NCI-H2029 treated with DMSO at 0.1 percent for 48 hours (cell line): ENCODE results near the gene MRPL54.
A peak's percentile ranks its signal among the peaks of the same experiment; 100 is the strongest.
"Not testable (repeated sequence)": the region's sequence is repeated elsewhere in the genome, so short reads cannot be mapped to it uniquely, and the experiment has no call there.

Experiments used
- DNase-seq: peaks from one replicate; lab custom pipeline; 2025; lab: John Stamatoyannopoulos, UW

Gene MRPL54

DNA sequence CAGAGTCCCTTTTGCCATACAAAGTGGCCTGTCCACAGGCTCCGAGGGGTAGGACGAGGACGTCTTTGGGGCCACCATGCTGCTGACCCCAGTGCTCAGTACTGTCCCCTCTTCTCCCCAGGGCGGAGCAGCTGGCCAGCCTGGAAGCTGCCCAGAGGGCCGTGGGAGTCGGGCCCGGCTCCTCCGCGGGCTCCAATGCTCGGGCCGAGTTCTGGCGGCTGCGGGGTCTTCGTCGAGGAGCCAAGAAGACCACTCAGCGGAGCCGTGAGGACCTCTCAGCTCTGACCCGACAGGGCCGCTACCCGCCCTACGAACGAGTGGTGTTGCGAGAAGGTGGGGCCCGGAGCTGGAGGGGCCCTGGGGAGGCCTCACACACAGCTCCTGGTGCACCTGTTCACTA lies 22.1 kb upstream of the MRPL54 start:
- DNase-seq, result no peak

DNA sequence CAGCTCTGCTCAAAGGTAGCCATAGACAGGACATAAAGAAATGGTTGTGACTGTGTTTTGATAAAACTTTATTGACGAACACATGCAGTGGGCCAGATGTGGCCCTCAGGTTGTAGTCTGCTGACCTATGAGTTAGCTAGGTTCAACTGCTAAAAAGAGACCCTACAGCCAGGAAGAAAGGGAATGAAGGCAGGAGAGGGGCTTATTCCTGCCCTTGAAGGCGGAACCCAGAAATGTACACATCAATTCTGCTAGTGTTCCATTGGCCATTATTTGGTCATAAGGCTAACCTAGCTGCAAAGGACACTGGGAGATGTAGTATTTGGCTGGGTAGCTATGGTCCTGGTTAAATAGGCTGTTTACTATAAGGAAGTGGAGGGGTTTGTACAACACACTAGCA lies 19.0 kb upstream of the MRPL54 start:
- no peak for DNase-seq

DNA sequence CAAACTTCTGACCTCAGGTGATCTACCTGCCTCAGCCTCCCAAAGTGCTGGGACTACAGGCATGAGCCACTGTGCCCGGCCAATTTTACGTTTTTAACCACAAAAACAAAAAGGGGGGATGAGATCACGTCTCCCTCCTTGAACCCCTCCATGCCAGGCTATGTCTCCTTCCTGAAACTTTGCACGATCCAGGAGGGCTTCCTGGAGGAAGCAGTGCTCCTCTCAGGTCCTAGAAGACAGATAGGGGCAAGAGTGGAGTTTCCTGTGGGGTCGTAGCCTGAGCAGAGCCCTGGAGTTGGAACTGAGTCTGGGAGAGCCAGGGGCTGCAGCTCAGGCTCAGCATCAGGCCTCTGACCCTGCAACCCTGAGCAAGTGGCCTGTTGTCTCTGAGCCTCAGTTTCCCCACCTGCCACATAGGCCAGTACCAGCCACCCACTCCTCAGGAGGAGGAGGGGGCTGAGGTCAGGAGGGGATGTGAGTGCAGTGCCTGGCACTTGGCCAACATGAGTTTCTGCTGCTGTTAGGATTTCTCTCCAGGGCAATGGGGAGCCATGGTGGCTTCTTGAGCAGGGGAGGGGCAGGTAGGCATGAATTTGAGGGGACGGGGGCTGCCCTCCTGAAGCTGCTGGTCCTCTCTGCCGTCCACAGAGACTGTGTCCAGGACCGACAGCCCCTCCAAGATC lies 17.0 kb upstream of the MRPL54 start:
- no peak for DNase-seq

- no peak for DNase-seq
Observed at GRCh38 chr19:3746371-3747056, 16.0 kb upstream of the MRPL54 start.

DNA sequence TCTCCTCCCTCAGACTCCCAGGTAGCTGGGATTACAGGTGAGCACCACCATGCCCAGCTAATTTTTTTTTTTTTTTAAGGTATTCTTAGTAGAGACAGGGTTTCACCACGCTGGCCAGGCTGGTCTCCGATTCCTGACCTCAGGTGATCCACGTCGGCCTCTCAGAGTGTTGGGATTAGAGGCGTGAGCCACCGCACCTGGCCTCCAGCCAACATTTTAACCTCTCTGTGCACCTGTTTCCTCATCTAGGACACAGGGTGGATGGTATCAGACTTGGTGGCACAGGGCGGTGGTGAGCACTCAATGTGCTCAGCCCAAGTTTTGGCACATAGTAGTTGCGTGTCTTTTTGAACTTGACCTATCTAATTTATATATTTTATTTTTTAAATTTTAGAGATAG lies 13.5 kb upstream of the MRPL54 start:
- no peak for DNase-seq

GRCh38 chr19:3750211-3750610 lies 12.3 kb upstream of the MRPL54 start:
- DNase-seq, result no peak

GRCh38 chr19:3751236-3751635 lies 11.2 kb upstream of the MRPL54 start:
- DNase-seq, result no peak

DNA sequence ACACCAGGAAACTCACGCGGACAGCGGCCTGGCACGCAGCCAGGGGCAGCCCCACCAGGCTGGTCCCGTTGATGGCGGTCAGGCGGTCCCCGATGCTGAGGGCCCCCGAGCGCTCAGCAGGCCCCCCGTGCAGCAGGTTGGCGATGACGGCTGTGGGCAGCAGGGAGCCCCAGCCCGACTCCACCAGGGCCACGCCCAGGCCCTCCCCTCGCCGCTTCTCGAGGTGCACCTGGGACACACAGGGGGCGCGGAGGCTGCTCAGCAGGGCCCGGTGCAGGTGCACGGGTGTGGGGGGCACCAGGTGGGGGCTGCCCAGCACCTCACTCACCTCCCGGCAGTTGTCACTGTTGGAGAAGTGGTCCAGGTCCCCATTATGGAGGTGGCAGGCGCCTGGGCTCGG lies 10.0 kb upstream of the MRPL54 start:
- no peak for DNase-seq

DNA sequence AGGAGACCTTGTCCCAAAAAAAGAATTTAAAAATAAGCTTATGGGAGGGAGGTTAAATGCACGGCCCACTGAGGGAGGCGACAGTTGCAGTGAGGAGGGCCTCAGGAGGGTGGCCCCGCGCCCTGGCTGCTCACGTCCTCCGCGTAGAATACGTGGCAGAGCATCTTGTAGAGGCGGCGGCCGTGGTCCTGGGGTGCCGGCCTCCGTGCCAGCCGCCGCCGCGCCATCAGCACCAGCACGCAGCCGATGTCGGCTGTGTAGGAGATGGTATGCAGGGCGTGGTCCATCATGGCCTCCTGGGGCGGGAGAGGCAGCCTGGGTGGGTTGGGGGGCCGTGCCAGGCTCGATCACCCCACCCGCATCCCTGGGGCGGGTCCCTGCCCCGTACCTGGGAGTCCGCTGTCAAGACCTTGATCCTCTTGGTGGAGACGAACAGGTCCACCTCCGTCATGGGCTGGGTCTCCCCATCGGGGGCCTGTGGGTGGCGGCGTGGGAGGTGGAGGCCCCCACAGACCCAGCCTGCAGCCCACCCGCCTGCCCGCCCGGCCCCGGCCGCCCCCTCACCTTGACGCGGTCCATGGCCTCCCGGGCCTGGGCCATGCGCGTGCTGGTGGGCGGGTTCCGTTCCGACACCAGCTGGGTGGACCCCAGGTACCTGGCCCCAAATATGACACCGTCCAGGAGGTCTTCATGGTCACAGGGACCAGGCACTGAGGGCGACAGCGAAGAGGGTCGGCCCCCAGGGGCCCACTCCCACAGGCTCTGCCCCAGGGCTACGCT lies 8.7 kb upstream of the MRPL54 start:
- no peak for DNase-seq

- DNase-seq, result not testable (repeated sequence)
Observed at GRCh38 chr19:3757705-3758104, 4.8 kb upstream of the MRPL54 start.

DNA sequence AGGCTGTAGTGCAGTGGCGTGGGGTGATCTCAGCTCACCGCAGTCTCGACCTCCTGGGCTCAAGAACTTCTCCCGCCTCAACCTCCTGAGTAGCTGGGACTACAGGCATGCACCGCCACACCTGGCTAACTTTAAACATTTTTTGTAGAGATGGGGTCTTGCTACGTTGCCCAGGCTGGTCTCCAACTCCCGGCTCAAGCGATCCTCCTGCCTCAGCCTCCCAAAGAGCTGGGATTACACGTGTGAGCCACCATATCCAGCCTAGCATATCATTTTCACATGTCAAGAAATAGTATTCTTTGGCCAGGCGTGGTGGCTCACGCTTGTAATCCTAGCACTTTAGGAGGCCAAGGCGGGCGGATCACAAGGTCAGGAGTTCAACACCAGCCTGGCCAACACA lies 4.2 kb upstream of the MRPL54 start:
- not testable (repeated sequence) for DNase-seq

DNA sequence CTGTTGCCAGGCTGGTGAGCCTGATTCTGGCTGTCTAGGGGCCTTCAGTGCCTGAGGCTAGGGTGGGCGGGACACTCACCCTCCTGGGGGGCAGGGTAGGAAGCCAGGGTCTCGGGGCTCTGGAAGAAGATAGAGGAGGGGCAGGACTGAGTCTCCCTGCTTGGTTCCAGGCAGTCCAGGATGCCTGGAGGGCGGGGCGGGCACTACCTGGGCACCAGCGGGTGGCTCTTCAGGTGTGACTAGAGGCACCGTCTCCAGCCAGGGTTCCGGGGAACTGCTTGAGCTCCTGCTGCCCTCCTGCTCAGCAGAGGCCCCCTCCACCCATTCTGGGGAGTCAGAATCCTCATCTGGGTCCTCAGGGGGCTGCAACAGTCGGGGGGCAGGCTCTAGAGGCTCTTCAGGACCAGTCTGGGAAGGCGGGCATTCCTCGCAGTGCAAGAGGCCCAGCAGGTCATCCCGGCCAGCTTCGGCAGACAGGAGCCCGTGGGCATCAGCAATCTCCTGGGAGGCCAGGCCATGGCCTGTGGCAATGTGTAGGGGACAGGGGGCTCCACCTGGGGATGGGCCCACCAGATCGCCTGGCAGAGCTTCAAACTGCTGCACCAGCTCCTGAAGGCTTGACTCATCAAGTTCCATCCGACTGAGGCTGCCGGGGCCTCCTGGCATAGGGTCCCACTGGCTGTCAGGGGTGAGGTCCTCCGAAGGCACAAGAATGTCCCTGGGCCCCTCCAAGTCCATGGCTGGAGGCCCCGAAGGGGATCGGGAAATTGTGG lies 2.8 kb upstream of the MRPL54 start:
- DNase-seq, result no peak

- DNase-seq, result no peak
Observed at GRCh38 chr19:3760871-3761361, 1.6 kb upstream of the MRPL54 start.

DNA sequence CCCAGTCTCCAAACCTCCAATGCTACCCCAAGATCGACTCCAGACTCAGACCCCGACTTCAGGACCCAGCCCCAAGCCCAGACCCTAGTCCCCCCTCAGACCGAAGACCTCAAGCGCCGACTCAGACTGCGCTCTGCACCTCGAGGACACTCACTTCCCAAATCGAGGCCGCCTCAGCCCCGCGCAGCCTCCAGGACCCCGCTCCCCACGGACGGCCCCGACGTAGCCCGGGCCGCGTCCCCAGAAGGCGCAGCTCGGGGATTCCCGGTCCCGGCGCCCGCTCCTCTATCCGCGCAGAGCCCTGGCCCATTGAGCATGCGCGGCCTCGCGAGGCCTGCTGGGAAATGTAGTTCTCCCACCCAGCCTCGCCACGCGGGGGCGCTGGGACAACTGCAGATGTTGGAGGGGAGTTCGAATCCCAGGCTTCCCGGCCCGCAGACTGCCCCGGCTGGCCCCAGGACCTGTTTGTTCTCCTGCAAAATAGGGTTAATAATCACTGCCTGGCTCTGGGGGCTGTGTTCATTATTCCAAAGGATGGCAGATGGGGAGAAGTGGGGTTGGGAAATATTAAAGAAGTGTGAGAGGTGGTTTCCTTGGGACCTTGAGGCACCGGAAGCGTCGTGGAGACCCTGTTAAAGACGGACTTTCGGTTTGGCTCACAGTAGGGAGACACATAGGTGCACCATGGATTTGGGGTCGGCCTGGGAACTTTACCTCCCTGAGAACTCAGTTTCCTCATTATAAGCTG lies 926 bp upstream of the MRPL54 start, which contains the start of gene APBA3:
TSS of gene APBA3 (minus strand) at position 311 of the 748 bp plus-strand sequence. CDS start 1,428 bp downstream, outside the sequence.
- DNase-seq, result peak; percentile 76

DNA sequence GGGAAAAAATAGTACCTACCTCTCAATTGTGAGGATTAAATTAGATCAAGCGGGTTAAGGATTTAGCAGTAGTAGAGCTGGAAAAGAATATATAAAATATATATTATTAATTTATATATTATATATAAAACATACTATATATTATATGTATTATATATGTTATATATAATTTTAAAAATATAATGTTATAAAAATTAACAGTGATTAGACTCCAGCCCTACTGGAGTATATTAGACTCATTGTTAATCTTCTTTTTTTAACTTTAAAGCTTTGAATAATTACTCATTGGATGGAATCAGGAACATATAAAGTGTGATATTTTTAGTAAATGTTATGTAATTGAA lies 380 bp upstream of the MRPL54 start:
- DNase-seq, result no peak

DNA sequence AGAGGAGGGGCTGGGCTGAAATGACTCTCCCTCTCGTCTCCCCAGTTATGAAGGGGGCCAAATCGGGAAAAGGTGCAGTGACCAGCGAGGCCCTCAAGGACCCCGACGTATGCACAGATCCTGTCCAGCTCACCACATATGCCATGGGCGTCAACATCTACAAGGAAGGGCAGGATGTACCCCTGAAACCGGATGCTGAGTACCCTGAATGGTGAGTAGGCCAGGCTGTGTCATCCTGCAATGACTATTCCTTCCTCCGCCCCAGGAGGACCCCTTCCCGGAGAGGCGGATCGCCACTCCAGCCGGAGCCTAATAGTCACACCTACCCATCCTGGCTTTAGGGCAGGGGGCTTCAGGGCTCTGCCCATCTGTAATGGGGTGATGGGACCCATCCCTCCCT lies 2.6 kb downstream of the MRPL54 start:
- no peak for DNase-seq

- not testable (repeated sequence) for DNase-seq
Observed at GRCh38 chr19:3765757-3766156, 3.3 kb downstream of the MRPL54 start.

DNA sequence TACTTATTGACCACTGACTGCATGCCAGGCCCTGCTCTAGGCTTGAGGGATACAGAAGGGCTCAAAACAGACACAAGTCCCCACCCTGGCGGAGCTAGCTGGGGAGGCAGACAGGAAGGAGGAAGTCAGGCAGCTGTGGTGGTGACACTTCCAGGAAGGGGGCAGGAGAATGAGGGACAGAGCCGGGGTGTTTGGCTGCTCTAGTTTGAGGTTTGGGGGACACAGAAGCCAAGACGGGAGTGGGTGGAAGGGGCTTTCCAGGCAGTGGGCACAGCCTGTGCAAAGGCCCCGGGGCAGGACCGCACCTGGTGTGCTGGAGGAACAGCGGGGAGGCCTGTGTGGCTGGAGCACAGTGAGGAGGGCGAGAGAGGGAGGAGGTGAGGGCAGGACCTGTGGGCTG lies 4.0 kb downstream of the MRPL54 start:
- DNase-seq, result no peak

- DNase-seq, result no peak
Observed at GRCh38 chr19:3767050-3767449, 4.6 kb downstream of the MRPL54 start.

DNA sequence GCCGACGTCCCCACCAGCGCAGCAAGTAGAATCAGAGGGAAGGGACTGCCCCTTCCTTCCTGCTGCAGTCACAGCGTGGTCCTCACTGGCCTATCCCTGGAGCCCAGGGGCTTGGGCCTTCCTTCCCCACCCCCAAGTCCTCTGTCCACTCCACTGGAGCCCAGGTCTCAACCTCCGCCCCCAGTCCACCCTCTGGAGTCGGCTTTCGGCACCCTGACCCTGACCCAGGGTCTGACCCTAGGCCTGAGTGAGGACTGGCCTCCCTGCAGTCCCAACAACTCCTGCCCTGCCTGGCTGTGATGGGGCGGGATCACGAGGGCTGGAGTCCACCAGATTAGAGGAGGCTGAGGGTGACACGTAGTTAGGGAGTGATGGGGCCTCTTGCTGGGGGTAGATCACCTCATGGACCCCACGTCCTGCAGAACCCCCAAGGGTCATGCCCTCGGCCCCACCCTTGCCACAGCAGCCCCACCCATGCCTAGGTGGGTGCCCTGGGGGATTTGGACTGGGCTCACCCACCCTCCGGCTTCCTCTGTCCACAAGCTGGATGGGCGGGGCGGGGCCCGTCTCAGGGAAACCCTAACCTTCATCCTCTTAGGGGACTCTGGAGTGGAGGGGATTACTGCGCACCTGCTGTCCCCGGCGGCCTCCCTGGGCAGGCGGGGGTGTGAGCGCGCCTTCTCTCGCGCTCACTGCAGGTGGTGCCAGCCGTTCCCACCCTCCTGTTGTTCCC lies 5.7 kb downstream of the MRPL54 start:
- no peak for DNase-seq

DNA sequence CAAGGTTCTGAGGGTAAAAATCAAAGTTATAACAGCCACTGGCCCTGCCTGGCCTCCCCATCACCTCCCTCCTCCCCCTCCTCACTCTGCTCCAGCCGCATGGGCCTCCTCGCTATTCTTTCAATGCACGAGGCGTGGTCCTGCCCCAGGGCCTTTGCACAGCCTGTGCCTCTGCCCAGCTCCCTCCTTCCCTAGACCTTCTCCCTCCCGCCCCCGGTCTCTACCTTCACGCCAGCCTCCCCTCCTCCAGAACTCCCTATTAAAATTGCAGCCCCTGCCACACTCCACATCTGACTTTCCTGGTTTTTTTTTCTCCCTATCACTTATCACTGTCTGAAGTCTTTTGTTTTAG lies 6.2 kb downstream of the MRPL54 start:
- no peak for DNase-seq
